CD4-positive, alpha-beta memory T cell (primary cell): ENCODE results near the gene FERMT3. TPM values are rescaled to one million over a fixed set of nuclear protein-coding genes. Genes with fewer than 3 reads are reported as not detected.

ENCODE experiments used
- CTCF ChIA-PET: fragments of 350-600 bp; sonication (Branson Sonifier 250); formaldehyde crosslinking; loops from one replicate; lab custom pipeline; 2021; ENCODE audit warnings: inconsistent platforms; ENCODE audit not compliant: partially characterized antibody; lab: Charles Lee
- POLR2A ChIA-PET: fragments of 350-600 bp; sonication (Branson Sonifier 250); formaldehyde crosslinking; loops from one replicate; lab custom pipeline; 2021; ENCODE audit not compliant: partially characterized antibody; lab: Charles Lee
- DNase-seq, 5 donors: peaks; one replicate each; pipeline versions ENCODE4 v3.0.0 to v3.0.0-alpha.2; 2020 to 2022; ENCODE audit warnings: mixed read lengths in 1 of 5
- H3K27ac ChIP-seq: one replicate; pipeline ENCODE4 v1.7.0; 2013; ENCODE audit warnings: low read depth, low read length
- H3K27me3 ChIP-seq: 2 replicates; pipeline ENCODE4 v1.7.0; 2013; ENCODE audit warnings: mild to moderate bottlenecking, low read length, moderate library complexity; ENCODE audit not compliant: insufficient read depth
- H3K36me3 ChIP-seq: 2 replicates; pipeline ENCODE4 v1.7.0; 2013; ENCODE audit warnings: mild to moderate bottlenecking, low read length, moderate library complexity; ENCODE audit not compliant: insufficient read depth
- H3K4me1 ChIP-seq: 2 replicates; pipeline ENCODE4 v1.7.0; 2013; ENCODE audit warnings: mild to moderate bottlenecking, low read length, moderate library complexity; ENCODE audit not compliant: insufficient read depth
- H3K4me3 ChIP-seq, 2 donors: one replicate each; pipeline ENCODE4 v1.7.0; 2013; ENCODE audit warnings: low read length in 2 of 2, mild to moderate bottlenecking in 1 of 2
- H3K9me3 ChIP-seq, 2 donors: one replicate each; pipeline ENCODE4 v1.7.0; 2013; ENCODE audit warnings: low read length in 2 of 2, control low read depth in 1 of 2; ENCODE audit not compliant: control insufficient read depth in 1 of 2
- H3K27ac Mint-ChIP-seq, 7 donors: one replicate each; pipeline ENCODE4 v1.8.0; 2020 to 2021; ENCODE audit warnings: mixed read lengths in 7 of 7, mild to moderate bottlenecking in 6 of 7, inconsistent platforms in 3 of 7, moderate library complexity in 3 of 7
- H3K27me3 Mint-ChIP-seq, 2 donors: one replicate each; pipeline ENCODE4 v1.8.0; 2020 to 2021; ENCODE audit warnings: mixed read lengths in 2 of 2
- H3K36me3 Mint-ChIP-seq, 2 donors: one replicate each; pipeline ENCODE4 v1.8.0; 2020 to 2021; ENCODE audit warnings: mixed read lengths in 2 of 2, inconsistent platforms in 1 of 2, mild to moderate bottlenecking in 1 of 2
- H3K4me1 Mint-ChIP-seq, 4 donors: one replicate each; pipeline ENCODE4 v1.8.0; 2020 to 2021; ENCODE audit warnings: mixed read lengths in 4 of 4, mild to moderate bottlenecking in 1 of 4
- H3K4me3 Mint-ChIP-seq, 8 donors: one replicate each; pipeline ENCODE4 v1.8.0; 2020 to 2021; ENCODE audit warnings: mixed read lengths in 8 of 8, mild to moderate bottlenecking in 7 of 8, moderate library complexity in 6 of 8, inconsistent platforms in 3 of 8
- H3K9me3 Mint-ChIP-seq, 8 donors: one replicate each; pipeline ENCODE4 v1.8.0; 2020 to 2021; ENCODE audit warnings: mixed read lengths in 8 of 8, mild to moderate bottlenecking in 5 of 8, inconsistent platforms in 3 of 8, moderate library complexity in 1 of 8
- intact Hi-C: fragments of 100-400 bp; cut with micrococcal nuclease; formaldehyde crosslinking; loops from one replicate; pipeline ENCODE4 v1.15.1; 2023
- polyA plus RNA-seq, 2 donors: library from polyadenylated mRNA; unstranded; fragments of 300-500 nt; fragmentation: Illumina TruSeq; gene quantifications; one replicate each; pipeline ENCODE4 v1.2.3, GENCODE V29; 2021
- total RNA-seq, 2 experiments: library from RNA; stranded (reverse); gene quantifications; one replicate each; pipeline ENCODE4 v1.2.3, GENCODE V29; 2021

The FERMT3 gene
- total and polyA plus RNA-seq, 4 experiments from 2014 or later, result 149 to 202 (median 175) TPM

DNA sequence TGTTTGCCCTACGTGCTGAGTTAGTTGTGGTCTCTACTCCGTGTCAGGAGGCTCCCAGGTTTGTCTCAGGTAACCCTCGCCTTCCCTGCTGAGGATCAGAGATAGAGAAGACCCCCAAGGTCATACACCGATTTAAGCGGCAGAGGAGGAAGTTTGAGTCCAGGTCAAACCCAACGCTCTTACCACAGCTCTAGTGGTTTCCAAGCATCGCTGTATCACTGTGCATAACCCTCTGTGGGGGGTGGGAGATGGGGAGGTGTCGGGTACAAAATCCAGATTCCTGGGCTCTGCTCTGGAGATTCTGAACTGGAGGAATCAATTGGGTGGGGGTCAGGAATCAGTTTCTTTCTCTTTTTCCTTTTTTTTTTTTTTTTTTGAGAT, 24.5 kb downstream of the FERMT3 start:
- H3K27ac Mint-ChIP-seq, result peak overlapping the region; percentile 77 to 97 (median 92)
- peaks cover 0 to 9% of the 10 kb centered on the region in 2 donors for H3K36me3 Mint-ChIP-seq
- Histone ChIP-seq H3K36me3 (no peaks in the 10 kb centered on the region), H3K27me3 (no peaks in the 10 kb centered on the region), H3K4me3 (peak overlapping the region; percentile 52 to 86), H3K9me3 (no peaks in the 10 kb centered on the region), H3K27ac (peak overlapping the region; percentile 77), H3K4me1 (peaks cover 54% of the 10 kb centered on the region)
- peak overlapping the region; percentile 86 to 93 (median 88) for H3K4me3 Mint-ChIP-seq
- peaks cover 18 to 67% (median 48%) of the 10 kb centered on the region in 4 donors for H3K4me1 Mint-ChIP-seq
- H3K9me3 Mint-ChIP-seq, result no peaks in the 10 kb centered on the region
- ChIA-PET CTCF (interaction anchor here (2.2 to 18.8 kb wide), 2 partner anchors 10 to 24 kb away, joined by 8 to 207 read pairs; partner anchors contain the start of genes FERMT3 and FKBP2), POLR2A (interaction anchor here (0.8 to 38.9 kb wide), 7 partner anchors 6 to 86 kb away, joined by 3 to 937 read pairs (median 10); partner anchors contain the start of genes BAD, ESRRA, FERMT3 and FKBP2)
- DNase-seq, result peak in 1 of 5 donors; percentile 41
- H3K27me3 Mint-ChIP-seq, result no peaks in the 10 kb centered on the region
- intact Hi-C loops, result loop anchor here (1.0 kb wide), 4 partner anchors 10 to 73 kb away; partner anchors contain the start of genes FKBP2 and PLCB3

DNA sequence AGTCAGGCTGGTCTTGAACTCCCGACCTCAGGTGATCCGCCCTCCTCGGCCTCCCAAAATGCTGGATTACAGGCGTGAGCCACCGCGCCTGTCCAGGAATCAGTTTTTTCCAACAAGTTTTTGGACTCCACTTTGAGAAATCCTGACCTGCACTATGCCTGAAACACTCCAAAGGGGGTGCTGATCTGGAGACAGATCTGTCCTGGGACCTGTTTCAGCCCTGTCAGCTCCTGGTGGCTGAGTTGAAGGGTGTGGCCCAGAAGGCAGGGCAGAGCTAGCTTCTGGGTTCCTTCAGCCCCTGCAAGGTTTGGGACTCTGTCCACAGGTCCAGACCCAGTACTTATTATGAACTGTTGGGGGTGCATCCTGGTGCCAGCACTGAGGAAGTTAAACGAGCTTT, 25.0 kb downstream of the FERMT3 start:
- Mint-ChIP-seq H3K4me3 (peak overlapping the region; percentile 43 to 93 (median 86)), H3K9me3 (no peaks in the 10 kb centered on the region), H3K27me3 (no peaks in the 10 kb centered on the region), H3K27ac (peak overlapping the region; percentile 66 to 96 (median 79)), H3K4me1 (peaks cover 18 to 67% (median 48%) of the 10 kb centered on the region in 4 donors), H3K36me3 (peaks cover 0 to 9% of the 10 kb centered on the region in 2 donors)
- peak in 1 of 5 donors; percentile 31 for DNase-seq
- ChIA-PET CTCF (interaction anchor here (2.2 to 18.8 kb wide), 3 partner anchors 10 to 25 kb away, joined by 6 to 207 read pairs (median 8); partner anchors contain the start of genes FERMT3 and FKBP2), POLR2A (interaction anchor here (0.8 to 38.9 kb wide), 8 partner anchors 7 to 86 kb away, joined by 3 to 937 read pairs (median 9); partner anchors contain the start of genes BAD, ESRRA, FERMT3 and FKBP2)
- no peaks in the 10 kb centered on the region for H3K9me3 ChIP-seq
- H3K4me1 ChIP-seq, result peaks cover 55% of the 10 kb centered on the region
- no peaks in the 10 kb centered on the region for H3K27me3 ChIP-seq
- H3K4me3 ChIP-seq, result no peak overlapping the region
- no peak overlapping the region for H3K27ac ChIP-seq
- intact Hi-C loops, result no loop called here
- no peaks in the 10 kb centered on the region for H3K36me3 ChIP-seq

DNA sequence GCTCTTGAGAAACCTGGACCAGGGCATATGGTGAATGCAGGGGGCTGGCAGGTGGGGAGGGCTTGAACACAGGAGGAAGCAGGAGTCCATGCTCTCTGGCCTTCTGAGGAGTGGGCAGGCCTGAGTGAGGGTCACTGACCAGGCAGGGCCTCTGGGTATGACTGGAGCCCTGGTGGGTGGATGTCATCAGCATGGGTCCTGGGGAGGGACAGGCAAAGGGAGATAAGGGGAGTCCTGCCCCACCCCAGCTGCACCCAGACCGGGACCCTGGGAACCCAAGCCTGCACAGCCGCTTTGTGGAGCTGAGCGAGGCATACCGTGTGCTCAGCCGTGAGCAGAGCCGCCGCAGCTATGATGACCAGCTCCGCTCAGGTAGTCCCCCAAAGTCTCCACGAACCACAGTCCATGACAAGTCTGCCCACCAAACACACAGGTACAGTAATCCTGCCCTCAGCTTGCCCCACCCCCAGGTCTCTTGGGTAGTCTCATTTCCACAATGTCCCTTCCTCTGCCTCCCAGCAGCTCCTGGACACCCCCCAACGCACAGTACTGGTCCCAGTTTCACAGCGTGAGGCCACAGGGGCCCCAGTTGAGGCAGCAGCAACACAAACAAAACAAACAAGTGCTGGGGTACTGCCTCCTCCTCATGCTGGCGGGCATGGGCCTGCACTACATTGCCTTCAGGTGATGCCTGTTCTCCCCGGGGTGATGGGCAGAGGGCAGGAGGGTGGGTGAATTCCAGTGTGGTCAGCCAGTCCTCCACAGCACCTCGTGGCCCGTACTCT, 25.9 kb downstream of the FERMT3 start:
- intact Hi-C loops, result no loop called here
- Mint-ChIP-seq H3K27ac (peak overlapping the region; percentile 27 to 96 (median 81)), H3K4me3 (peak overlapping the region; percentile 54 to 88 (median 70)), H3K36me3 (peaks cover 0 to 14% of the 10 kb centered on the region in 2 donors), H3K27me3 (no peaks in the 10 kb centered on the region), H3K9me3 (no peaks in the 10 kb centered on the region), H3K4me1 (peaks cover 16 to 59% (median 43%) of the 10 kb centered on the region in 4 donors)
- peak in 1 of 5 donors; percentile 32 for DNase-seq
- peaks cover under 1% of the 10 kb centered on the region for H3K36me3 ChIP-seq
- H3K9me3 ChIP-seq, result no peaks in the 10 kb centered on the region
- ChIA-PET CTCF (interaction anchor here (1.1 to 18.8 kb wide), 7 partner anchors 9 to 85 kb away, joined by 4 to 207 read pairs (median 7); partner anchors contain the start of genes CATSPERZ, ESRRA, FERMT3 and FKBP2), POLR2A (interaction anchor here (1.5 to 38.9 kb wide), 7 partner anchors 8 to 72 kb away, joined by 6 to 937 read pairs (median 10); partner anchors contain the start of genes BAD, ESRRA, FERMT3 and FKBP2)
- H3K4me3 ChIP-seq, result no peak overlapping the region
- H3K27ac ChIP-seq, result no peak overlapping the region
- no peaks in the 10 kb centered on the region for H3K27me3 ChIP-seq
- H3K4me1 ChIP-seq, result peaks cover 46% of the 10 kb centered on the region

DNA sequence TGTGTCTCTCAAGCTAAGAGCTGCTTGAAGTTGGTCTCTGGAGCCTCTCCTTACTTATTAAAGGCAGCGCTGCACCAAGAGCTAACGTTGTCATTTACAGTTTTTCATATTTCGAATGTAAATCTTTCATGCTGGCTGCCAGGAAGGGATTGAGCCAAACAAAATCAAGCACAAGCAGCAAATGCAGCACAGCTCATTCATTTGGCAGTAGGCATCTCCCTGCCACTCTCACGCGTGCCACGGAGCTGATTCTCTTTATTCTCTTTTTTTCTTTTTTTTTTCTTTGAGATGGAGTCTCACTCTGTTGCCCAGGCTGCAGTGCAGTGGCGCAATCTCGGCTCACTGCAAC, 26.4 kb downstream of the FERMT3 start:
- ChIA-PET POLR2A (interaction anchor here (0.9 to 38.9 kb wide), 8 partner anchors 8 to 72 kb away, joined by 4 to 937 read pairs (median 10); partner anchors contain the start of genes BAD, ESRRA, FERMT3 and FKBP2), CTCF (interaction anchor here (1.1 to 2.3 kb wide), 6 partner anchors 8 to 85 kb away, joined by 4 to 10 read pairs (median 6); partner anchors contain the start of genes CATSPERZ, ESRRA, FKBP2 and PRDX5)
- no peaks in the 10 kb centered on the region for H3K27me3 ChIP-seq
- no peak overlapping the region for H3K4me3 ChIP-seq
- Mint-ChIP-seq H3K9me3 (no peaks in the 10 kb centered on the region), H3K4me3 (peak overlapping the region in 7 of 8 donors; percentile 54 to 87 (median 77)), H3K27me3 (no peaks in the 10 kb centered on the region), H3K27ac (peak overlapping the region; percentile 64 to 92 (median 81)), H3K4me1 (peaks cover 14 to 55% (median 40%) of the 10 kb centered on the region in 4 donors), H3K36me3 (peaks cover 0 to 19% of the 10 kb centered on the region in 2 donors)
- no peak overlapping the region for H3K27ac ChIP-seq
- no peaks in the 10 kb centered on the region for H3K9me3 ChIP-seq
- H3K4me1 ChIP-seq, result peaks cover 45% of the 10 kb centered on the region
- DNase-seq, result no peak
- H3K36me3 ChIP-seq, result peaks cover 6% of the 10 kb centered on the region
- intact Hi-C loops, result no loop called here

DNA sequence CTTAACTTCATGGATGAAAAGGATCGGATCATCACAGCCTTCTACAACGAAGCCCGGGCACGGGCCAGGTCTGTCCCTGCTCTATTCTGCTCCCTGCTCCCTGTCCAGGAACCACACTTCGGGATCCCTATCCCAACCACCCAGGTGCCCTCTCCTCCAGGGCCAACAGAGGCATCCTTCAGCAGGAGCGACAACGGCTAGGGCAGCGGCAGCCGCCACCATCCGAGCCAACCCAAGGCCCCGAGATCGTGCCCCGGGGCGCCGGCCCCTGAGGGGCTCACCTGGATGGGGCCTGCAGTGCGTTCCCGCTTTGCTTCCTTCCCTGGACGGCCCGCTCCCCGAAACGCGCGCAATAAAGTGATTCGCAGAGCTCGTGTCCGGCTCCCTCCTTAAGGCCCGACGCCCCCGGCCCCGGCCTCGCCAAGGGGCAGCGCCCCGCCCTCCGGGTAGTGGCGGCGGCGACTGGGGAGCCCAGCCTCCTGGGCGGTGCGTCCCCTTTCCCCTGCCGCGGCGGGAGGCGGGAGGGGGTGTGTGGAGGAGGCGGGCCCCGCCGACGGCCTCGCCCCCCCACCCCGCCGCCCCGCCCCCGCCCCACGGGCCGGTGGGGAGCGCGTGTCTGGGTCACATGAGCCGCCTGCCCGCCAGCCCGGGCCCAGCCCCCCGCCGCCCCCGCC, 27.5 kb downstream of the FERMT3 start, which contains the start of gene VEGFB:
VEGFB (plus strand) TSS at position 672 of the 674 bp plus-strand sequence. CDS start 250 bp downstream, outside the sequence.
- Histone ChIP-seq H3K4me1 (peaks cover 42% of the 10 kb centered on the region), H3K27me3 (no peaks in the 10 kb centered on the region), H3K9me3 (no peaks in the 10 kb centered on the region), H3K36me3 (peaks cover 7% of the 10 kb centered on the region), H3K4me3 (peak within 1 kb of the TSS; percentile 57 to 58), H3K27ac (peak within 1 kb of the TSS; percentile 71)
- CTCF ChIA-PET, result interaction anchor here (1.1 to 1.6 kb wide), 4 partner anchors 17 to 67 kb away, joined by 3 to 10 read pairs (median 5); partner anchors contain the start of genes CATSPERZ, FERMT3 and PLCB3
- peaks cover 0 to 25% of the 10 kb centered on the region in 2 donors for H3K36me3 Mint-ChIP-seq
- no peaks in the 10 kb centered on the region for H3K27me3 Mint-ChIP-seq
- peak; percentile 62 to 76 (median 66) for DNase-seq
- POLR2A ChIA-PET, result interaction anchor here (0.6 to 38.9 kb wide), 9 partner anchors 10 to 83 kb away, joined by 3 to 937 read pairs (median 9); partner anchors contain the start of genes BAD, FERMT3, FKBP2 and NUDT22
- H3K9me3 Mint-ChIP-seq, result no peaks in the 10 kb centered on the region
- peak within 1 kb of the TSS; percentile 73 to 94 (median 91) for H3K27ac Mint-ChIP-seq
- peaks cover 14 to 53% (median 35%) of the 10 kb centered on the region in 4 donors for H3K4me1 Mint-ChIP-seq
- H3K4me3 Mint-ChIP-seq, result peak within 1 kb of the TSS; percentile 79 to 87 (median 82)
- intact Hi-C loops, result loop anchor here (1.0 kb wide), 1 partner anchor 8 kb away; the partner anchor contains the start of genes NUDT22 and TRPT1
